ENCODE results near the gene KIAA0232.

Gene KIAA0232

DNA sequence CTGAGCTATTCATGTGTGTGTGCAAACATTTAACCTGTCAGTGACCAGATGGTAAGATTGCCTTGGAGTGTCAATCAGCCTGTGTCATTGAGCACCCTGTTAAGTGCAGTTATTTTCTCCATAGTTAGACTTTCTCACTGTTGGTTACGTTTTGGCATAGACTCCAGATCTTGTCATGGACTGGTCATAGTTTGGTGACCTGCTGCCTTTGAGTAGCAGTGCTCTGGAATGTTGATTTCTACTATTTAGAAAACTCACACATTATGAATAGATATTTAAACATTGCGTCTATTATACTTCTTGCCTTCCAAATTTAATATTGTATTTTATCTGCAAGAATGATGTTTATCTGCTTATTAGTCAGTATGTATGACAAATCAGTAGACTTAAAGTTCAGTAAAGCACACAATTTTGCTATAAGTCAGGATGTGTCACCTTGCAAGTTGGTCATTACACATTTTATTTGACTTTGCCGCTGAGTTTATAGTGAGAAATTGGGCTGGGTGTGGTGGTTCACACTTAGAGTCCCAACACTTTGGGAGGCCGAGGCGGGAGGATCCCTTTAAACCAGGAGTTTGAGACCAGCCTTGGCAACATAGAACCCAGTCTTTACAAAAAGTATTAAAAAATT is 42.4 kb downstream of the KIAA0232 start:
- no peaks in the 10 kb centered on the region for H3K9me2 ChIP-seq (replicated peaks; ENCODE audit: insufficient read depth, low read length)
- 0 out of 2 replicates have a peak, but pooled peaks cover 9% of the 10 kb centered on the region for H3K36me3 ChIP-seq (ENCODE audit: low read length)
- no peak overlapping the region for H3K4me2 ChIP-seq (ENCODE audit: low read depth, low read length, poor library complexity, severe bottlenecking)
- TF ChIP-seq CTCF (IDR thresholded peaks at IDR 0.05; ENCODE audit: insufficient read depth, low read length, poor library complexity, severe bottlenecking) (no peak), EZH2phosphoT487 (conservative IDR thresholded peaks at IDR 0.05; ENCODE audit: low read length) (no peak)
- H3K79me2 ChIP-seq (ENCODE audit: insufficient read depth, low read length) = peaks cover 11% of the 10 kb centered on the region
- no peaks in the 10 kb centered on the region for H3F3A ChIP-seq (ENCODE audit: insufficient read depth)
- H3K9me3 ChIP-seq (ENCODE audit: insufficient read depth, low read length) = peaks cover 3% of the 10 kb centered on the region; the same call in 1 of the 2 replicates
- no peak overlapping the region for H3K4me3 ChIP-seq (ENCODE audit: insufficient read depth, low read length, poor library complexity, severe bottlenecking)
- H4K20me1 ChIP-seq (ENCODE audit: low read depth, low read length) = no peaks in the 10 kb centered on the region
- no peaks in the 10 kb centered on the region for H3K27me3 ChIP-seq (ENCODE audit: low read length)
- no peak overlapping the region for H2AFZ ChIP-seq (ENCODE audit: low read depth, low read length, severe bottlenecking)
- H3K9ac ChIP-seq (ENCODE audit: low read length) = no peak overlapping the region
- no peak overlapping the region for H3K27ac ChIP-seq (ENCODE audit: low read depth, low read length)

DNA sequence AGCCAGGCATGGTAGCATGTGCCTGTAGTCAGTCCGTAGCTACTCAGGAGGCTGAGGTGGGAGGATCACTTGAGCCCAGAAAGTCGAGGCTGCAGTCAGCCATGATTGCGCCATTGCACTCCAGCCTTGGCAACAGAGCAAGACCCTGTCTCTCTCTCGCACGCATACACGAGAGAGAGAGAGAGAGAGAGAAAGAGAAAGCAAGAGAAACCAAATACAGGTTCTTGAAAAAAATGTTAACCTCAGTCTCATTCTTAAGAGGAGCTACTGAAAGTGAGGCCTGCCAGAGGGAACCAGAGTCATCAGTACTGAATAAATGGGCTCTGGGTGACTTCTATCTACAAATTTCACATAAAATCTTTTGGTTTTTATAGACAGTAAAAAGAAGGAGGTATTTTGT is 42.9 kb downstream of the KIAA0232 start:
- Histone ChIP-seq H3K4me2 (ENCODE audit: low read depth, low read length, poor library complexity, severe bottlenecking) (no peak overlapping the region), H3K27me3 (ENCODE audit: low read length) (no peaks in the 10 kb centered on the region)

GRCh38 chr4:6826781-6827508 is 44.4 kb downstream of the KIAA0232 start:
- Histone ChIP-seq H3F3A (ENCODE audit: insufficient read depth) (no peaks in the 10 kb centered on the region), H2AFZ (ENCODE audit: low read depth, low read length, severe bottlenecking) (no peak overlapping the region), H3K27ac (ENCODE audit: low read depth, low read length) (no peak overlapping the region), H3K4me3 (ENCODE audit: insufficient read depth, low read length, poor library complexity, severe bottlenecking) (no peak overlapping the region), H3K9me3 (ENCODE audit: insufficient read depth, low read length) (no peaks in the 10 kb centered on the region), H3K9me2 (replicated peaks; ENCODE audit: insufficient read depth, low read length) (no peaks in the 10 kb centered on the region), H3K79me2 (ENCODE audit: insufficient read depth, low read length) (peaks cover 5% of the 10 kb centered on the region; the same call in 1 of the 2 replicates), H3K36me3 (ENCODE audit: low read length) (0 out of 2 replicates have a peak, but pooled peaks cover 3% of the 10 kb centered on the region), H3K9ac (ENCODE audit: low read length) (no peak overlapping the region), H3K27me3 (ENCODE audit: low read length) (no peaks in the 10 kb centered on the region), H3K4me2 (ENCODE audit: low read depth, low read length, poor library complexity, severe bottlenecking) (no peak overlapping the region), H4K20me1 (ENCODE audit: low read depth, low read length) (no peaks in the 10 kb centered on the region)
- TF ChIP-seq CTCF (IDR thresholded peaks at IDR 0.05; ENCODE audit: insufficient read depth, low read length, poor library complexity, severe bottlenecking) (no peak), EZH2phosphoT487 (conservative IDR thresholded peaks at IDR 0.05; ENCODE audit: low read length) (no peak)

More for the DNA sequence above, 42.9 kb downstream of the KIAA0232 start:
- H3K9me3 ChIP-seq (ENCODE audit: insufficient read depth, low read length) = no peaks in the 10 kb centered on the region
- H4K20me1 ChIP-seq (ENCODE audit: low read depth, low read length) = no peaks in the 10 kb centered on the region
- H2AFZ ChIP-seq (ENCODE audit: low read depth, low read length, severe bottlenecking) = no peak overlapping the region
- no peaks in the 10 kb centered on the region for H3K9me2 ChIP-seq (replicated peaks; ENCODE audit: insufficient read depth, low read length)
- no peak overlapping the region for H3K9ac ChIP-seq (ENCODE audit: low read length)
- TF ChIP-seq EZH2phosphoT487 (conservative IDR thresholded peaks at IDR 0.05; ENCODE audit: low read length) = no peak
- no peak for TF ChIP-seq CTCF (IDR thresholded peaks at IDR 0.05; ENCODE audit: insufficient read depth, low read length, poor library complexity, severe bottlenecking)
- H3F3A ChIP-seq (ENCODE audit: insufficient read depth) = no peaks in the 10 kb centered on the region
- peaks cover 11% of the 10 kb centered on the region for H3K79me2 ChIP-seq (ENCODE audit: insufficient read depth, low read length)
- H3K4me3 ChIP-seq (ENCODE audit: insufficient read depth, low read length, poor library complexity, severe bottlenecking) = no peak overlapping the region
- H3K36me3 ChIP-seq (ENCODE audit: low read length) = 0 out of 2 replicates have a peak, but pooled peaks cover 5% of the 10 kb centered on the region
- H3K27ac ChIP-seq (ENCODE audit: low read depth, low read length) = no peak overlapping the region

All from SU-DHL-6 (cell line).